Measurements from ENCODE around the gene CCS.
A peak's percentile ranks its signal among the peaks of the same experiment; 100 is the strongest.
"Not testable (repeated sequence)": the region's sequence is repeated elsewhere in the genome, so short reads cannot be mapped to it uniquely, and the experiment has no call there.

The CCS gene

GRCh38 chr11:66592457-66593302 lies at the start of gene CCS, which contains the start of gene CCDC87:
Gene CCS, plus strand, starts transcription at chr11:66593185. Its CDS starts 77 bp downstream, at chr11:66593262.
Gene CCDC87, minus strand, starts transcription at chr11:66593063. Its CDS starts 48 bp downstream, at chr11:66593015.
- DNase-seq, result peak; percentile 88

- DNase-seq, result no peak
These were observed 49.5 kb upstream of the CCS start for GRCh38 chr11:66543263-66544107.

- not testable (repeated sequence) for DNase-seq
These were observed 48.0 kb upstream of the CCS start for GRCh38 chr11:66544952-66545351.

GRCh38 chr11:66545701-66546367 lies 47.2 kb upstream of the CCS start, which contains the start of gene ZDHHC24:
Gene ZDHHC24, minus strand, starts transcription at chr11:66546048. Its CDS starts 45 bp downstream, at chr11:66546003.
- DNase-seq, result peak; percentile 93

- DNase-seq, result no peak
These were observed 46.5 kb upstream of the CCS start, which contains the start of gene ACTN3 for GRCh38 chr11:66546368-66546965. Gene ACTN3, plus strand, starts transcription at chr11:66546903. Its CDS starts 35 bp downstream, at chr11:66546938.

GRCh38 chr11:66546966-66547661 lies 45.9 kb upstream of the CCS start:
- no peak for DNase-seq

GRCh38 chr11:66547662-66548009 lies 45.3 kb upstream of the CCS start:
- DNase-seq, result no peak

GRCh38 chr11:66548041-66548440 lies 44.9 kb upstream of the CCS start:
- DNase-seq, result no peak

- no peak for DNase-seq
These were observed 44.0 kb upstream of the CCS start for GRCh38 chr11:66548774-66549630.

- DNase-seq, result no peak
These were observed 43.3 kb upstream of the CCS start for GRCh38 chr11:66549696-66550095.

- DNase-seq, result no peak
These were observed 42.1 kb upstream of the CCS start for GRCh38 chr11:66550887-66551286.

GRCh38 chr11:66554602-66555001 lies 38.4 kb upstream of the CCS start:
- DNase-seq, result no peak

GRCh38 chr11:66555416-66555815 lies 37.6 kb upstream of the CCS start:
- no peak for DNase-seq

GRCh38 chr11:66556086-66556485 lies 36.9 kb upstream of the CCS start:
- no peak for DNase-seq

GRCh38 chr11:66557733-66558326 lies 35.2 kb upstream of the CCS start:
- DNase-seq, result no peak

- DNase-seq, result no peak
These were observed 33.7 kb upstream of the CCS start for GRCh38 chr11:66559142-66559865.

- DNase-seq, result no peak
These were observed 32.9 kb upstream of the CCS start for GRCh38 chr11:66559866-66560676.

- no peak for DNase-seq
These were observed 31.6 kb upstream of the CCS start for GRCh38 chr11:66561178-66561974.
